NCI-H128 (cell line): ENCODE data around the gene FILIP1L.

ENCODE experiments used
- DNase-seq: peaks from one replicate; lab custom pipeline; 2025; ENCODE audit not compliant: unreplicated experiment; lab: John Stamatoyannopoulos, UW

FILIP1L gene

GRCh38 chr3:100045696-100046095 lies 68.6 kb downstream of the FILIP1L start:
- DNase-seq, result no peak

- no peak for DNase-seq
Measured at GRCh38 chr3:100044369-100044768, 69.9 kb downstream of the FILIP1L start.

GRCh38 chr3:100043271-100043670 lies 71.0 kb downstream of the FILIP1L start:
- DNase-seq, result no peak

GRCh38 chr3:100042166-100042981 lies 71.9 kb downstream of the FILIP1L start:
- DNase-seq, result no peak

GRCh38 chr3:100041328-100041749 lies 73.0 kb downstream of the FILIP1L start:
- DNase-seq, result no peak

- DNase-seq, result no peak
Measured at GRCh38 chr3:100040451-100041225, 73.7 kb downstream of the FILIP1L start.

- DNase-seq, result no peak
Measured at GRCh38 chr3:100039075-100039474, 75.2 kb downstream of the FILIP1L start.

- DNase-seq, result no peak
Measured at GRCh38 chr3:100033903-100034471, 80.3 kb downstream of the FILIP1L start.

GRCh38 chr3:100033184-100033583 lies 81.1 kb downstream of the FILIP1L start:
- no peak for DNase-seq

GRCh38 chr3:100032243-100032642 lies 82.1 kb downstream of the FILIP1L start:
- no peak for DNase-seq

GRCh38 chr3:100030914-100031425 lies 83.3 kb downstream of the FILIP1L start:
- DNase-seq, result no peak

- DNase-seq, result no peak
Measured at GRCh38 chr3:100030346-100030745, 84.0 kb downstream of the FILIP1L start.

GRCh38 chr3:100029689-100030088 lies 84.6 kb downstream of the FILIP1L start:
- no peak for DNase-seq

- DNase-seq, result no peak
Measured at GRCh38 chr3:100029052-100029451, 85.2 kb downstream of the FILIP1L start.

GRCh38 chr3:100027321-100027720 lies 87.0 kb downstream of the FILIP1L start:
- no peak for DNase-seq

- DNase-seq, result no peak
Measured at GRCh38 chr3:100024520-100025303, 89.6 kb downstream of the FILIP1L start.

GRCh38 chr3:100023595-100023994 lies 90.7 kb downstream of the FILIP1L start:
- DNase-seq, result no peak

GRCh38 chr3:100023150-100023549 lies 91.2 kb downstream of the FILIP1L start:
- DNase-seq, result no peak

GRCh38 chr3:100022506-100022905 lies 91.8 kb downstream of the FILIP1L start:
- no peak for DNase-seq

- no peak for DNase-seq
Measured at GRCh38 chr3:100020876-100021644, 93.2 kb downstream of the FILIP1L start.
